ENCODE measurements around the gene RNF220.
A peak's percentile ranks its signal among the peaks of the same experiment; 100 is the strongest.

RNF220 gene

GRCh38 chr1:44405031-44405797, at the start of gene RNF220:
TSS of gene RNF220 (plus strand) at chr1:44405255.
- DNase-seq (ENCODE audit: low read depth) = peak; percentile 39
- peak within 1 kb of the TSS; percentile 47 for H3K4me3 ChIP-seq (ENCODE audit: low read depth, low read length)

GRCh38 chr1:44355582-44356305, 49.3 kb upstream of the RNF220 start:
- H3K4me3 ChIP-seq (ENCODE audit: low read depth, low read length) = peak overlapping the region; percentile 90
- no peak for DNase-seq (ENCODE audit: low read depth)

- DNase-seq (ENCODE audit: low read depth) = no peak
- H3K4me3 ChIP-seq (ENCODE audit: low read depth, low read length) = no peak overlapping the region
These were observed 47.3 kb upstream of the RNF220 start for GRCh38 chr1:44357710-44358109.

DNA sequence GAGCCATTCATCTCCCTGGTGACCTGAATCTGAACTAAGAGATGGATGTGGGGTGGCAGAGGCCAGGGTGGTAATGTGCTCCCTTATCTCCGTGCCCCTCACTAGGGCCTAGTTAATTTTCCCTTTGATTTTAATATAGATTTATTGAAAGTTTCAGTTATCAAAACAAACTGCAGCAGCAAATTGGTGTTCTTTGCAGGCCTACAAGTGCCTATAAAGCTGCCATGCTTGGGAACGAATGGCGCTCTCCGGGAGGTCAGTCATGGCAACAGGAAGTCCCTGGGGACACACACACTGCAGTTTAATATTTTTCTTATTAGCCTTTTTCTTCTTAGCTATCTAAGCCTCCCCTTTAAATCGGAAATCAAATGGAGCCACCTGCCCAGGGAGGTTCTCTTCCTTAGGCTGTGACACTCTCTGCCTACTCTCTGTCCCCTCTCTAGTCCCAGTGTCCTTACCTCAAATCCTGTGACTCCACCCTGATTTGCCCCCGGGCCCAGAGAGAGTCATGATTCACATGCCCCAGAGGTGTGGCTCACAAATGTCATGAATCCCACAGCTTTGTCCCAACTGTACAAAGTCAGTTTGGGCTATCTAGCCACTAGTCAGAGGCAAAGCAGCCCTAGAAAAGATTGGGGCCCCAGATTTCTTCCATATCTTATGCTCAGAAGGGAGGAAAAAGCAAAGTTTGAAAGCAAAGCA, 45.7 kb upstream of the RNF220 start:
- H3K4me3 ChIP-seq (ENCODE audit: low read depth, low read length) = no peak overlapping the region

GRCh38 chr1:44361478-44361877, 43.6 kb upstream of the RNF220 start:
- H3K4me3 ChIP-seq (ENCODE audit: low read depth, low read length) = no peak overlapping the region
- no peak for DNase-seq (ENCODE audit: low read depth)

More for the DNA sequence above, 45.7 kb upstream of the RNF220 start:
- no peak for DNase-seq (ENCODE audit: low read depth)

GRCh38 chr1:44366371-44366975, 38.6 kb upstream of the RNF220 start:
- no peak for DNase-seq (ENCODE audit: low read depth)
- no peak overlapping the region for H3K4me3 ChIP-seq (ENCODE audit: low read depth, low read length)

DNA sequence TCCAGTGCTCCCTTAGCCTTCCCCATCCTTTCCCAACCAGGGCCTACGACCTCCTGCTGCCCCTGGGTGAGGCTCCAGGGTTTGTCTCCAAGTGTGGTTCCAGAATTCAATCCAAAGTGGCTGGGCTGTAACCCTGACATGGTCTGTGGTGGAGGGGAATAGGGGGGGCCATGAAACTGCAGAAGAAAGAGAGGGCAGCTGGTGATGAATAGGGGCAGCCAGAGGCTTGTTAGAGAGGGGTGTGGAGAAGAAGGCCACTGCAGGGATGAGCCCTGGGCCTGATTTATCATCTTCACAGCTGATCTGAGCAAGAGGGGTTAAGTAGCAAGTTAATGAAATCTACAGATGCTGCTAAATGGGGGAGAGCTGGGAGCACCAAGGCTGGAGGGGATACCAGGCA, 37.1 kb upstream of the RNF220 start:
- H3K4me3 ChIP-seq (ENCODE audit: low read depth, low read length) = no peak overlapping the region
- DNase-seq (ENCODE audit: low read depth) = no peak

- no peak overlapping the region for H3K4me3 ChIP-seq (ENCODE audit: low read depth, low read length)
- no peak for DNase-seq (ENCODE audit: low read depth)
These were observed 36.4 kb upstream of the RNF220 start for GRCh38 chr1:44368471-44369151.

GRCh38 chr1:44371206-44371605, 33.8 kb upstream of the RNF220 start:
- no peak overlapping the region for H3K4me3 ChIP-seq (ENCODE audit: low read depth, low read length)
- no peak for DNase-seq (ENCODE audit: low read depth)

GRCh38 chr1:44375547-44375946, 29.5 kb upstream of the RNF220 start:
- DNase-seq (ENCODE audit: low read depth) = no peak
- H3K4me3 ChIP-seq (ENCODE audit: low read depth, low read length) = no peak overlapping the region

- no peak overlapping the region for H3K4me3 ChIP-seq (ENCODE audit: low read depth, low read length)
- DNase-seq (ENCODE audit: low read depth) = no peak
These were observed 26.9 kb upstream of the RNF220 start for GRCh38 chr1:44377925-44378784.

- H3K4me3 ChIP-seq (ENCODE audit: low read depth, low read length) = no peak overlapping the region
- no peak for DNase-seq (ENCODE audit: low read depth)
These were observed 24.3 kb upstream of the RNF220 start for GRCh38 chr1:44380666-44381177.

DNA sequence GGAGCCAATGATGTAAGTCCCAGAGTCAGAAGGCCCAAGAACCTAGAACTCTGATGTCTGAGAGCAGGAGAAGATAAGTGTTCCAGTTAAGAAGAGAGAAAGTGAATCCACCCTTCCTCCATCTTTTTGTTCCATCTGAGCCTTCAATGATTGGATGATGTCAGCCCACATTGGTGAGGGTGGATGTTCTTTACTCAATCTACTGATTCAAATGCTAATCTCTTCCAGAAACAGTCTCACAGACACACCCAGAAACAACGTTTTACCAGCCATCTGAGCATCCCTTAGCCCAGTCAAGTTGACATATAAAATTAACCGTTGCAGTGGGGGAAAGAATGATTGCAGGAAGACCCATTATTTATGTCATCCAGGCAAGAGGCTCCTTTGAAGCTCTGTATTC, 16.5 kb upstream of the RNF220 start:
- H3K4me3 ChIP-seq (ENCODE audit: low read depth, low read length) = no peak overlapping the region
- DNase-seq (ENCODE audit: low read depth) = no peak

DNA sequence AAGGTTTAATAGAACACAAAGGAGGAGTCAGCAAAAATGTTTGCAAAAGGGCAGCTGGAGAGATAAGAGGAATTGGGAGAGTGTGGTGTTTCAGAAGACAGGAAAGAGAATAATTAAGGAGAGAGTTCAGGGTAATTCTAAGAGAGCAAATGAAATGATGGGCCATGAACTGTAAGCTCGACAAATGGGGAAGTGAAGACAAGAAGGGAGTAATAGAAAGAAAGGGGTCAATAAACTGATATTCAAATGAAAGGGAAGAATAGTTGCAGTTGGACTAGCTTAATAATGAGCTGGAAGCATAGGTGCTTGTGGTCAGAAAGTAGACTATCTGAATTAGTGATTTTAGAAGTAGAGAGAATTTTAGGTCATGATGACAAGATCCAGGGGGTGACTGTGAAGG, 15.6 kb upstream of the RNF220 start:
- no peak for DNase-seq (ENCODE audit: low read depth)
- H3K4me3 ChIP-seq (ENCODE audit: low read depth, low read length) = no peak overlapping the region

DNA sequence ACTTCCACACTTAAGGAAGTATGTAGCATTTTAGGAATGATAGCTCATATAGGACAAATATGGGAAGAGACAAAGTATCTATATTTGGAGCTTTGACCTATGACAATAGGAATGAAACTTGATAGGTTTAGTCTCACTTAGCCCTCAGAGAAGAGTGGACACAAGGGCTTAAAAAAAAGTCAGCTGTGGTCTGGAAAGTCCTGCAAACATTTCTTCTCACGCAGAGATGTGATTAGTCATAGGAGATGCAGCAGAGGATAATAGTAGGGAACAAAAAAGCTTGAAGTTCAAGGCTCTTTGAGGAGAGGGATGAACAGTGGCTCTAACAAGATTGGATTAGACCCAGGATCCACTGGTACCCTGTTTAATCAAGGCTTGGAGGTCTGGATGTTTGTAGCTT, 14.8 kb upstream of the RNF220 start:
- H3K4me3 ChIP-seq (ENCODE audit: low read depth, low read length) = no peak overlapping the region
- DNase-seq (ENCODE audit: low read depth) = peak; percentile 65

- no peak for DNase-seq (ENCODE audit: low read depth)
- no peak overlapping the region for H3K4me3 ChIP-seq (ENCODE audit: low read depth, low read length)
These were observed 3.5 kb upstream of the RNF220 start for GRCh38 chr1:44401256-44402228.

Measured in skeletal muscle cell (primary cell).